ENCODE results near the gene RPS3A. TPM values are rescaled to one million over a fixed set of nuclear protein-coding genes. Genes with fewer than 3 reads are reported as not detected.
"Not testable (repeated sequence)": the region's sequence is repeated elsewhere in the genome, so short reads cannot be mapped to it uniquely, and the experiment has no call there.

The RPS3A gene
- total RNA-seq (2014; rRNA removed; shearing (Covaris generic)) = 3,203 and 3,356 TPM in 2 replicates

GRCh38 chr4:151099229-151099975, at the start of gene RPS3A:
RPS3A (plus strand) TSS chr4:151099628; CDS start chr4:151099653, 25 bp downstream.
- peak; percentile 91 to 94 for DNase-seq
- Histone ChIP-seq H3K36me3 (peaks cover 46% of the 10 kb centered on the region), H3K27ac (peak within 1 kb of the TSS; percentile 89), H3K9me3 (replicated peaks) (no peaks in the 10 kb centered on the region), H3K4me1 (peaks cover 4% of the 10 kb centered on the region; the same call in 1 of the 2 replicates), H3K4me3 (peak within 1 kb of the TSS; percentile 83), H3K27me3 (no peaks in the 10 kb centered on the region)

GRCh38 chr4:151052785-151053184, 46.6 kb upstream of the RPS3A start:
- no peaks in the 10 kb centered on the region for H3K27me3 ChIP-seq
- H3K4me1 ChIP-seq = no peaks in the 10 kb centered on the region
- no peaks in the 10 kb centered on the region for H3K36me3 ChIP-seq
- H3K4me3 ChIP-seq = no peak overlapping the region
- no peak for DNase-seq
- no peaks in the 10 kb centered on the region for H3K9me3 ChIP-seq (replicated peaks)
- H3K27ac ChIP-seq = no peak overlapping the region

- Histone ChIP-seq H3K36me3 (no peaks in the 10 kb centered on the region), H3K27me3 (no peaks in the 10 kb centered on the region), H3K4me3 (no peak overlapping the region), H3K27ac (no peak overlapping the region), H3K4me1 (no peaks in the 10 kb centered on the region), H3K9me3 (replicated peaks) (no peaks in the 10 kb centered on the region)
- DNase-seq = no peak
Observed at GRCh38 chr4:151055539-151055938, 43.9 kb upstream of the RPS3A start.

GRCh38 chr4:151063143-151063542, 36.3 kb upstream of the RPS3A start:
- H3K27me3 ChIP-seq; H3K4me3 ChIP-seq; H3K9me3 ChIP-seq (replicated peaks); H3K4me1 ChIP-seq; H3K27ac ChIP-seq; H3K36me3 ChIP-seq; DNase-seq: not testable (repeated sequence)

GRCh38 chr4:151067316-151067970, 32.0 kb upstream of the RPS3A start:
- Histone ChIP-seq H3K27me3 (no peaks in the 10 kb centered on the region), H3K27ac (no peak overlapping the region), H3K9me3 (replicated peaks) (no peaks in the 10 kb centered on the region), H3K4me1 (no peaks in the 10 kb centered on the region), H3K4me3 (no peak overlapping the region), H3K36me3 (no peaks in the 10 kb centered on the region)
- DNase-seq = no peak

GRCh38 chr4:151074416-151074916, 25.0 kb upstream of the RPS3A start:
- Histone ChIP-seq H3K36me3 (no peaks in the 10 kb centered on the region), H3K27ac (no peak overlapping the region), H3K4me1 (no peaks in the 10 kb centered on the region), H3K27me3 (no peaks in the 10 kb centered on the region), H3K4me3 (no peak overlapping the region), H3K9me3 (replicated peaks) (no peaks in the 10 kb centered on the region)
- DNase-seq = no peak

- H3K27ac ChIP-seq; H3K36me3 ChIP-seq; H3K4me1 ChIP-seq; H3K4me3 ChIP-seq; H3K9me3 ChIP-seq (replicated peaks); DNase-seq; H3K27me3 ChIP-seq: not testable (repeated sequence)
Observed at GRCh38 chr4:151077978-151078377, 21.4 kb upstream of the RPS3A start.

- Histone ChIP-seq H3K4me1 (no peaks in the 10 kb centered on the region), H3K9me3 (replicated peaks) (no peaks in the 10 kb centered on the region), H3K36me3 (no peaks in the 10 kb centered on the region), H3K27me3 (no peaks in the 10 kb centered on the region), H3K27ac (no peak overlapping the region), H3K4me3 (no peak overlapping the region)
- DNase-seq = no peak
Observed at GRCh38 chr4:151087467-151087866, 12.0 kb upstream of the RPS3A start.

GRCh38 chr4:151091047-151091446, 8.4 kb upstream of the RPS3A start:
- Histone ChIP-seq H3K4me3 (no peak overlapping the region), H3K9me3 (replicated peaks) (no peaks in the 10 kb centered on the region), H3K27me3 (no peaks in the 10 kb centered on the region), H3K36me3 (no peaks in the 10 kb centered on the region), H3K27ac (no peak overlapping the region), H3K4me1 (no peaks in the 10 kb centered on the region)
- no peak for DNase-seq

GRCh38 chr4:151092488-151092887, 6.9 kb upstream of the RPS3A start:
- Histone ChIP-seq H3K36me3 (no peaks in the 10 kb centered on the region), H3K9me3 (replicated peaks) (no peaks in the 10 kb centered on the region), H3K27me3 (no peaks in the 10 kb centered on the region), H3K4me1 (no peaks in the 10 kb centered on the region), H3K4me3 (no peak overlapping the region), H3K27ac (no peak overlapping the region)
- DNase-seq = no peak

GRCh38 chr4:151093203-151093602, 6.2 kb upstream of the RPS3A start:
- H3K27ac ChIP-seq = no peak overlapping the region
- no peaks in the 10 kb centered on the region for H3K4me1 ChIP-seq
- no peaks in the 10 kb centered on the region for H3K27me3 ChIP-seq
- H3K9me3 ChIP-seq (replicated peaks) = no peaks in the 10 kb centered on the region
- no peak for DNase-seq
- H3K4me3 ChIP-seq = no peak overlapping the region
- H3K36me3 ChIP-seq = no peaks in the 10 kb centered on the region

GRCh38 chr4:151094290-151094751, 5.1 kb upstream of the RPS3A start:
- H3K27ac ChIP-seq = no peak overlapping the region
- H3K9me3 ChIP-seq (replicated peaks) = no peaks in the 10 kb centered on the region
- H3K27me3 ChIP-seq = no peaks in the 10 kb centered on the region
- no peak overlapping the region for H3K4me3 ChIP-seq
- no peaks in the 10 kb centered on the region for H3K4me1 ChIP-seq
- no peak for DNase-seq
- H3K36me3 ChIP-seq = no peaks in the 10 kb centered on the region

GRCh38 chr4:151095142-151095541, 4.3 kb upstream of the RPS3A start:
- Histone ChIP-seq H3K9me3 (replicated peaks) (no peaks in the 10 kb centered on the region), H3K27me3 (no peaks in the 10 kb centered on the region), H3K4me3 (no peak overlapping the region), H3K27ac (no peak overlapping the region), H3K4me1 (no peaks in the 10 kb centered on the region), H3K36me3 (peaks cover 4% of the 10 kb centered on the region)
- no peak for DNase-seq

- H3K9me3 ChIP-seq (replicated peaks) = no peaks in the 10 kb centered on the region
- no peak overlapping the region for H3K27ac ChIP-seq
Observed at GRCh38 chr4:151097759-151098158, 1.7 kb upstream of the RPS3A start.

GRCh38 chr4:151098979-151099228, 524 bp upstream of the RPS3A start:
- peak overlapping the region; percentile 83 for H3K4me3 ChIP-seq
- H3K36me3 ChIP-seq = peaks cover 42% of the 10 kb centered on the region
- DNase-seq = no peak
- no peaks in the 10 kb centered on the region for H3K9me3 ChIP-seq (replicated peaks)
- peaks cover 4% of the 10 kb centered on the region; the same call in 1 of the 2 replicates for H3K4me1 ChIP-seq
- no peaks in the 10 kb centered on the region for H3K27me3 ChIP-seq
- peak overlapping the region; percentile 89 for H3K27ac ChIP-seq

More at GRCh38 chr4:151097759-151098158, 1.7 kb upstream of the RPS3A start:
- Histone ChIP-seq H3K36me3 (peaks cover 31% of the 10 kb centered on the region), H3K27me3 (no peaks in the 10 kb centered on the region), H3K4me3 (no peak overlapping the region), H3K4me1 (peaks cover 4% of the 10 kb centered on the region; the same call in 1 of the 2 replicates)
- DNase-seq = no peak

Data from SJCRH30 (cell line).